AG04449 (cell line): ENCODE data around the gene RNASEL.

Source experiments
- CTCF ChIA-PET: fragments of 350-600 bp; formaldehyde crosslinking; extraction: SDS; loops from one replicate; lab custom pipeline; 2021; ENCODE audit warnings: antibody characterized with exemption; lab: Yijun Ruan, JAX
- POLR2A ChIA-PET: fragments of 400-600, 350-600 bp; formaldehyde crosslinking; extraction: SDS; loops from one replicate; lab custom pipeline; 2020; ENCODE audit warnings: antibody characterized with exemption, inconsistent platforms; lab: Yijun Ruan, JAX
- DNase-seq: peaks from one replicate; pipeline ENCODE4 v3.0.0-alpha.2; 2010; ENCODE audit warnings: low read depth, low spot score
- H3K4me3 ChIP-seq: 2 replicates; pipeline ENCODE4 v1.5.1; 2011; ENCODE audit warnings: low read depth, mild to moderate bottlenecking, control low read depth, low read length
- CTCF ChIP-seq: IDR thresholded peaks from one replicate; pipeline ENCODE4 v1.5.1; 2011; ENCODE audit warnings: mild to moderate bottlenecking, moderate library complexity, low read length, control low read depth, inconsistent platforms; ENCODE audit not compliant: insufficient read depth; ENCODE audit errors: missing control alignments

RNASEL gene

GRCh38 chr1:182627622-182628021, 38.6 kb upstream of the RNASEL start:
- POLR2A ChIA-PET: no interaction called here
- H3K4me3 ChIP-seq: no peak overlapping the region
- DNase-seq: no peak
- CTCF ChIA-PET: interaction anchor here (0.9 to 1.8 kb wide), 4 partner anchors 26 to 155 kb away, joined by 3 to 6 read pairs (median 4); no protein-coding TSS in a partner anchor
- no peak for TF ChIP-seq CTCF

- POLR2A ChIA-PET: no interaction called here
Observed at GRCh38 chr1:182626527-182626926, 37.5 kb upstream of the RNASEL start.

GRCh38 chr1:182625719-182626504, 36.9 kb upstream of the RNASEL start:
- H3K4me3 ChIP-seq: no peak overlapping the region
- POLR2A ChIA-PET: no interaction called here
- TF ChIP-seq CTCF: no peak
- CTCF ChIA-PET: no interaction called here
- no peak for DNase-seq

More at GRCh38 chr1:182626527-182626926, 37.5 kb upstream of the RNASEL start:
- no peak overlapping the region for H3K4me3 ChIP-seq
- DNase-seq: no peak
- TF ChIP-seq CTCF: no peak
- CTCF ChIA-PET: interaction anchor here (1.4 kb wide), 1 partner anchor 31 kb away, joined by 3 read pairs; no protein-coding TSS in a partner anchor

GRCh38 chr1:182625024-182625423, 36.0 kb upstream of the RNASEL start:
- POLR2A ChIA-PET: no interaction called here

GRCh38 chr1:182624577-182624976, 35.5 kb upstream of the RNASEL start:
- no peak overlapping the region for H3K4me3 ChIP-seq
- no peak for TF ChIP-seq CTCF
- CTCF ChIA-PET: no interaction called here
- DNase-seq: no peak
- POLR2A ChIA-PET: no interaction called here

More at GRCh38 chr1:182625024-182625423, 36.0 kb upstream of the RNASEL start:
- CTCF ChIA-PET: no interaction called here
- no peak overlapping the region for H3K4me3 ChIP-seq
- DNase-seq: no peak
- no peak for TF ChIP-seq CTCF

GRCh38 chr1:182622901-182623528, 34.0 kb upstream of the RNASEL start:
- ChIA-PET POLR2A (no interaction called here), CTCF (interaction anchor here (0.9 kb wide), 1 partner anchor 162 kb away, joined by 3 read pairs; no protein-coding TSS in a partner anchor)
- H3K4me3 ChIP-seq: no peak overlapping the region
- no peak for DNase-seq
- TF ChIP-seq CTCF: no peak
